H1 (cell line): Measurements from ENCODE around the gene PTPRD. TPM values are rescaled to one million over a fixed set of nuclear protein-coding genes. Genes with fewer than 3 reads are reported as not detected.

Experiments
- CTCF ChIA-PET: fragments of 300-600 bp; sonication (Branson Sonifier 250); formaldehyde crosslinking; loops from one replicate; lab custom pipeline; 2021; ENCODE audit not compliant: partially characterized antibody; lab: Charles Lee
- POLR2A ChIA-PET: fragments of 300-600 bp; sonication (Branson Sonifier 250); formaldehyde crosslinking; loops from one replicate; lab custom pipeline; 2021; ENCODE audit warnings: inconsistent platforms; ENCODE audit not compliant: partially characterized antibody; lab: Charles Lee
- DNase-seq, 2 experiments: peaks; one replicate each; pipeline versions ENCODE4 v3.0.0 to v3.0.0-alpha.2; 2010 to 2022; ENCODE audit warnings: low spot score in 2 of 2, low read depth in 1 of 2, mixed read lengths in 1 of 2
- FAIRE-seq: peaks from 2 replicates; lab custom pipeline; 2011; peaks lifted over from hg19 to GRCh38; lab: Jason Lieb, UNC
- H2AFZ ChIP-seq: 2 replicates; pipeline ENCODE4 v1.8.1; 2012; ENCODE audit warnings: low read length, inconsistent platforms
- H2AK5ac ChIP-seq: 2 replicates; pipeline ENCODE4 v1.6.1; 2013; ENCODE audit warnings: low read depth, low read length
- H2BK120ac ChIP-seq: replicated peaks from 2 replicates; pipeline ENCODE3; 2013; ENCODE audit warnings: low read depth, low read length, inconsistent platforms
- H2BK12ac ChIP-seq: 2 replicates; pipeline ENCODE4 v1.6.1; 2013; ENCODE audit warnings: low read depth, low read length
- H2BK15ac ChIP-seq: 2 replicates; pipeline ENCODE4 v1.6.1; 2013; ENCODE audit warnings: low read length
- H2BK20ac ChIP-seq: 2 replicates; pipeline ENCODE4 v1.6.1; 2013; ENCODE audit warnings: low read length
- H2BK5ac ChIP-seq: 2 replicates; pipeline ENCODE4 v1.6.1; 2013; ENCODE audit warnings: low read depth, low read length
- H3K14ac ChIP-seq: 2 replicates; pipeline ENCODE4 v1.6.1; 2013; ENCODE audit warnings: inconsistent platforms; ENCODE audit not compliant: insufficient read length
- H3K18ac ChIP-seq: 2 replicates; pipeline ENCODE4 v1.6.1; 2013; ENCODE audit warnings: low read length; ENCODE audit errors: extremely low read depth
- H3K23ac ChIP-seq: 2 replicates; pipeline ENCODE4 v1.6.1; 2013; ENCODE audit warnings: inconsistent platforms; ENCODE audit not compliant: insufficient read length
- H3K23me2 ChIP-seq: 2 replicates; pipeline ENCODE4 v1.6.1; 2013; ENCODE audit warnings: low read depth, low read length
- H3K27ac ChIP-seq: 2 replicates; pipeline ENCODE4 v1.6.1; 2011; ENCODE audit warnings: low read depth, low read length, inconsistent platforms
- H3K27me3 ChIP-seq, 4 experiments: replicated peaks in 1 of 4; 1 replicate in 1 of 4; 2 replicates in 3 of 4; pipeline versions ENCODE4 v1.6.1 to v1.8.1; 2011 to 2013; ENCODE audit warnings: low read length in 3 of 4, mild to moderate bottlenecking in 3 of 4, inconsistent platforms in 2 of 4, mixed read lengths in 2 of 4, moderate library complexity in 1 of 4; ENCODE audit not compliant: control insufficient read depth in 3 of 4, insufficient read depth in 3 of 4; ENCODE audit errors: extremely low read depth in 1 of 4
- H3K36me3 ChIP-seq, 4 experiments: 2 replicates each; pipeline versions ENCODE4 v1.6.1 to v1.8.1; 2011 to 2013; ENCODE audit warnings: mild to moderate bottlenecking in 4 of 4, low read length in 3 of 4, moderate library complexity in 2 of 4, control low read depth in 1 of 4, inconsistent platforms in 1 of 4; ENCODE audit not compliant: insufficient read depth in 4 of 4, control insufficient read depth in 2 of 4
- H3K4ac ChIP-seq: replicated peaks from 2 replicates; pipeline ENCODE3; 2013; ENCODE audit warnings: low read length, low read depth, mixed read lengths, inconsistent platforms; ENCODE audit not compliant: insufficient read length
- H3K4me1 ChIP-seq, 4 experiments: replicated peaks in 1 of 4; 1 replicate in 1 of 4; 2 replicates in 3 of 4; pipeline versions ENCODE4 v1.6.1 to v1.8.1; 2011 to 2013; ENCODE audit warnings: low read length in 3 of 4, inconsistent platforms in 2 of 4, mixed read lengths in 1 of 4; ENCODE audit not compliant: insufficient read depth in 4 of 4, control insufficient read depth in 3 of 4
- H3K4me2 ChIP-seq, 2 experiments: 2 replicates each; pipeline versions ENCODE4 v1.6.1 to v1.8.1; 2011 to 2013; ENCODE audit warnings: low read depth in 2 of 2, low read length in 2 of 2, control low read depth in 1 of 2, inconsistent platforms in 1 of 2, mild to moderate bottlenecking in 1 of 2; ENCODE audit not compliant: insufficient read depth in 1 of 2
- H3K4me3 ChIP-seq, 4 experiments: fragments of 200-600, 300-600 bp in 1 of 4; sonication (generic), shearing (Covaris generic), sonication (Bioruptor Twin) in 1 of 4; 2 replicates each; pipeline versions ENCODE4 v1.5.1 to v1.8.1; 2011 to 2016; ENCODE audit warnings: low read length in 4 of 4, low read depth in 3 of 4, control low read depth in 2 of 4, inconsistent platforms in 2 of 4, mild to moderate bottlenecking in 2 of 4, mixed read lengths in 1 of 4, moderate library complexity in 1 of 4; ENCODE audit not compliant: insufficient read depth in 2 of 4; ENCODE audit errors: extremely low read depth in 1 of 4
- H3K56ac ChIP-seq: replicated peaks from 2 replicates; pipeline ENCODE3; 2013; ENCODE audit warnings: low read depth, mild to moderate bottlenecking, mixed read lengths, low read length, inconsistent platforms; ENCODE audit not compliant: insufficient read length
- H3K79me1 ChIP-seq: 2 replicates; pipeline ENCODE4 v1.6.1; 2013; ENCODE audit warnings: low read depth, low read length, control low read depth
- H3K79me2 ChIP-seq, 2 experiments: 2 replicates each; pipeline versions ENCODE4 v1.6.1 to v1.8.1; 2012 to 2013; ENCODE audit warnings: low read length in 2 of 2, mild to moderate bottlenecking in 2 of 2, inconsistent platforms in 1 of 2; ENCODE audit not compliant: insufficient read depth in 2 of 2, control insufficient read depth in 1 of 2
- H3K9ac ChIP-seq, 4 experiments: replicated peaks in 1 of 4; 1 replicate in 1 of 4; 2 replicates in 3 of 4; pipeline versions ENCODE4 v1.6.1 to v1.8.1; 2011 to 2013; ENCODE audit warnings: low read depth in 3 of 4, low read length in 3 of 4, control low read depth in 2 of 4, mild to moderate bottlenecking in 2 of 4, moderate library complexity in 2 of 4, inconsistent platforms in 1 of 4; ENCODE audit errors: extremely low read depth in 1 of 4
- H3K9me3 ChIP-seq, 2 experiments: 2 replicates each; pipeline versions ENCODE4 v1.6.1 to v1.8.1; 2012 to 2013; ENCODE audit warnings: mild to moderate bottlenecking in 2 of 2, moderate library complexity in 2 of 2, control low read depth in 1 of 2, inconsistent platforms in 1 of 2, low read depth in 1 of 2, low read length in 1 of 2, mixed read lengths in 1 of 2; ENCODE audit not compliant: insufficient read depth in 2 of 2
- H4K20me1 ChIP-seq, 2 experiments: replicated peaks in 1 of 2; 2 replicates each; pipeline versions ENCODE3 to v1.8.1; 2011 to 2013; ENCODE audit warnings: inconsistent platforms in 2 of 2, low read length in 2 of 2, mild to moderate bottlenecking in 1 of 2; ENCODE audit not compliant: insufficient read depth in 2 of 2, control insufficient read depth in 1 of 2
- H4K5ac ChIP-seq: 2 replicates; pipeline ENCODE4 v1.6.1; 2013; ENCODE audit warnings: low read length, low read depth, mixed read lengths, inconsistent platforms; ENCODE audit not compliant: insufficient read length
- H4K8ac ChIP-seq: 2 replicates; pipeline ENCODE4 v1.8.0; 2013; ENCODE audit warnings: mild to moderate bottlenecking, moderate library complexity, low read length, inconsistent platforms; ENCODE audit not compliant: insufficient read depth; ENCODE audit errors: extremely low read depth
- H4K91ac ChIP-seq: replicated peaks from 2 replicates; pipeline ENCODE3; 2013; ENCODE audit warnings: low read length, mixed read lengths, inconsistent platforms; ENCODE audit not compliant: insufficient read length
- KDM4A ChIP-seq: IDR thresholded peaks from one replicate; pipeline ENCODE4 v1.7.1; 2012; ENCODE audit warnings: low read depth, mild to moderate bottlenecking, moderate library complexity, low read length, inconsistent platforms; ENCODE audit not compliant: severe bottlenecking
- RAD21 ChIP-seq, 2 experiments: IDR thresholded peaks in 1 of 2; conservative IDR thresholded peaks in 1 of 2; 2 replicates each; pipeline ENCODE4 v1.6.1; 2011; ENCODE audit warnings: low read depth in 2 of 2, low read length in 2 of 2, improper control_type of control experiment in 1 of 2, inconsistent platforms in 1 of 2, mild to moderate bottlenecking in 1 of 2, moderate library complexity in 1 of 2
- WGBS, 2 experiments: shearing (Covaris generic) in 1 of 2; methylation state at CpG; one replicate each; pipeline versions ENCODE4 v1.1.6 to v1.1.7; 2013 to 2015; ENCODE audit warnings: low lambda C conversion rate in 2 of 2, mixed read lengths in 2 of 2, inconsistent platforms in 1 of 2, low coverage in 1 of 2, missing lambda C conversion rate in 1 of 2; ENCODE audit not compliant: insufficient replicate concordance in 2 of 2, insufficient coverage in 1 of 2, insufficient read length in 1 of 2; ENCODE audit errors: extremely low coverage in 1 of 2, missing lambda C conversion rate in 1 of 2; 5-methylcytosine and 5-hydroxymethylcytosine counted together
- polyA plus RNA-seq, 7 experiments: library from polyadenylated mRNA; depleted of rRNA in 3 of 7; stranded (reverse) in 5 of 7; unstranded in 2 of 7; fragments of >200 nt in 5 of 7; fragments of 200-250 nt in 2 of 7; gene quantifications; 1 replicate in 5 of 7; 2 replicates in 1 of 7; 4 replicates in 1 of 7; pipeline versions ENCODE4 v1.2.1 to v1.2.3, GENCODE V29; 2011 to 2013; ENCODE audit warnings: missing spikeins in 2 of 7, mixed read lengths in 2 of 7
- total RNA-seq: library from RNA; stranded (reverse); fragmentation: NEBNext Ultra II Directional; extraction: Animal tissue kit (Norgen Biotek cat#: 25700); gene quantifications from 2 replicates; pipeline ENCODE4 v1.2.1, GENCODE V29; 2021

PTPRD gene
- total and polyA plus RNA-seq, 2 of the 8 experiments (the other 6 are each of a cell fraction or from before 2014, with no cell fraction given) = 17.2 to 77.0 TPM

DNA sequence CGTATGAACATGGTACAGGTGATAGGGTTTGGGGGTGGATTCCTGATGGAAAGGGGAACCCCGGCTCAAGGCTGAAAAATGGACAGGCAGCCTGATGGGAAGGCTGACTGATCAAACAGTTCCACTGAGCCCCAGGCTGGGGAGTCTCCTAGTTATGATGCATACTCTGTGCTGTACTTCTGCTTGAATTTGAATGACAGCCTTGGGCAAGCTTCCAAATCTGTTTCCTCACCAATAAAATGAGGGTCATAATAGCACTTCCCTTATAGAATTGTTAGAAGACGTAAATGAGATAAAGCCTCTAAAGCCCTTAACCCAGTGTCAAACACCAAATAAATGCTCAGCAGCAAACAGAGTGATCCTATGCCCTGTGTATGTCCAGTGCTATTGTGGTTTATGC is 2334.8 kb downstream of the PTPRD start:
- no peak overlapping the region for H3K56ac ChIP-seq
- ChIA-PET CTCF (no interaction called here), POLR2A (no interaction called here)
- H3K4ac ChIP-seq = no peak overlapping the region
- no peak overlapping the region for H2BK20ac ChIP-seq
- H4K8ac ChIP-seq = no peak overlapping the region
- no peak overlapping the region for H2AK5ac ChIP-seq
- H3K23ac ChIP-seq = no peak overlapping the region
- 97% methylated on average over 3 of the region's 3 CpGs; no CpG with 5 or more reads in 1 of the 2 experiments for WGBS, 2 experiments
- no peak overlapping the region for H3K27ac ChIP-seq
- H4K91ac ChIP-seq = no peak overlapping the region
- H3K27me3 ChIP-seq = no peaks in the 10 kb centered on the region
- no peak overlapping the region for H2AFZ ChIP-seq
- H3K79me1 ChIP-seq = no peaks in the 10 kb centered on the region
- H3K9me3 ChIP-seq = peaks cover 8% of the 10 kb centered on the region in 2 experiments; a peak in 2 of 4 replicates
- no peak for FAIRE-seq
- H3K79me2 ChIP-seq = no peaks in the 10 kb centered on the region
- no peaks in the 10 kb centered on the region for H3K23me2 ChIP-seq
- H2BK15ac ChIP-seq = no peak overlapping the region
- no peak overlapping the region for H3K14ac ChIP-seq
- H3K36me3 ChIP-seq = no peaks in the 10 kb centered on the region
- no peak overlapping the region for H2BK120ac ChIP-seq
- H3K4me2 ChIP-seq = no peak overlapping the region
- no peak overlapping the region for H2BK12ac ChIP-seq
- H3K9ac ChIP-seq = no peak overlapping the region
- H3K4me3 ChIP-seq = no peak overlapping the region
- no peak overlapping the region for H2BK5ac ChIP-seq
- no peak for DNase-seq
- H4K5ac ChIP-seq = no peak overlapping the region
- no peaks in the 10 kb centered on the region for H3K4me1 ChIP-seq
- no peak overlapping the region for H3K18ac ChIP-seq
- no peaks in the 10 kb centered on the region for H4K20me1 ChIP-seq
- TF ChIP-seq RAD21 (IDR thresholded peaks at IDR 0.05 in 1 of 2, conservative IDR thresholded peaks at IDR 0.05 in 1 of 2; ENCODE audit: low read depth in 2 of 2, low read length in 2 of 2) = no peak
- no peak for TF ChIP-seq KDM4A
